H1 (cell line): ENCODE data around the gene TMEM106C. TPM values are rescaled to one million over a fixed set of nuclear protein-coding genes. Genes with fewer than 3 reads are reported as not detected.

Source experiments
- CTCF ChIA-PET: fragments of 300-600 bp; sonication (Branson Sonifier 250); formaldehyde crosslinking; loops from one replicate; lab custom pipeline; 2021; ENCODE audit not compliant: partially characterized antibody; lab: Charles Lee
- POLR2A ChIA-PET: fragments of 300-600 bp; sonication (Branson Sonifier 250); formaldehyde crosslinking; loops from one replicate; lab custom pipeline; 2021; ENCODE audit warnings: inconsistent platforms; ENCODE audit not compliant: partially characterized antibody; lab: Charles Lee
- DNase-seq, 2 experiments: peaks; one replicate each; pipeline versions ENCODE4 v3.0.0 to v3.0.0-alpha.2; 2010 to 2022; ENCODE audit warnings: low spot score in 2 of 2, low read depth in 1 of 2, mixed read lengths in 1 of 2
- FAIRE-seq: peaks from 2 replicates; lab custom pipeline; 2011; peaks lifted over from hg19 to GRCh38; lab: Jason Lieb, UNC
- H2AFZ ChIP-seq: 2 replicates; pipeline ENCODE4 v1.8.1; 2012; ENCODE audit warnings: low read length, inconsistent platforms
- H2AK5ac ChIP-seq: 2 replicates; pipeline ENCODE4 v1.6.1; 2013; ENCODE audit warnings: low read depth, low read length
- H2BK120ac ChIP-seq: replicated peaks from 2 replicates; pipeline ENCODE3; 2013; ENCODE audit warnings: low read depth, low read length, inconsistent platforms
- H2BK12ac ChIP-seq: 2 replicates; pipeline ENCODE4 v1.6.1; 2013; ENCODE audit warnings: low read depth, low read length
- H2BK15ac ChIP-seq: 2 replicates; pipeline ENCODE4 v1.6.1; 2013; ENCODE audit warnings: low read length
- H2BK20ac ChIP-seq: 2 replicates; pipeline ENCODE4 v1.6.1; 2013; ENCODE audit warnings: low read length
- H2BK5ac ChIP-seq: 2 replicates; pipeline ENCODE4 v1.6.1; 2013; ENCODE audit warnings: low read depth, low read length
- H3K14ac ChIP-seq: 2 replicates; pipeline ENCODE4 v1.6.1; 2013; ENCODE audit warnings: inconsistent platforms; ENCODE audit not compliant: insufficient read length
- H3K18ac ChIP-seq: 2 replicates; pipeline ENCODE4 v1.6.1; 2013; ENCODE audit warnings: low read length; ENCODE audit errors: extremely low read depth
- H3K23ac ChIP-seq: 2 replicates; pipeline ENCODE4 v1.6.1; 2013; ENCODE audit warnings: inconsistent platforms; ENCODE audit not compliant: insufficient read length
- H3K23me2 ChIP-seq: 2 replicates; pipeline ENCODE4 v1.6.1; 2013; ENCODE audit warnings: low read depth, low read length
- H3K27ac ChIP-seq: 2 replicates; pipeline ENCODE4 v1.6.1; 2011; ENCODE audit warnings: low read depth, low read length, inconsistent platforms
- H3K27me3 ChIP-seq, 4 experiments: replicated peaks in 1 of 4; 1 replicate in 1 of 4; 2 replicates in 3 of 4; pipeline versions ENCODE4 v1.6.1 to v1.8.1; 2011 to 2013; ENCODE audit warnings: low read length in 3 of 4, mild to moderate bottlenecking in 3 of 4, inconsistent platforms in 2 of 4, mixed read lengths in 2 of 4, moderate library complexity in 1 of 4; ENCODE audit not compliant: control insufficient read depth in 3 of 4, insufficient read depth in 3 of 4; ENCODE audit errors: extremely low read depth in 1 of 4
- H3K36me3 ChIP-seq, 4 experiments: 2 replicates each; pipeline versions ENCODE4 v1.6.1 to v1.8.1; 2011 to 2013; ENCODE audit warnings: mild to moderate bottlenecking in 4 of 4, low read length in 3 of 4, moderate library complexity in 2 of 4, control low read depth in 1 of 4, inconsistent platforms in 1 of 4; ENCODE audit not compliant: insufficient read depth in 4 of 4, control insufficient read depth in 2 of 4
- H3K4ac ChIP-seq: replicated peaks from 2 replicates; pipeline ENCODE3; 2013; ENCODE audit warnings: low read length, low read depth, mixed read lengths, inconsistent platforms; ENCODE audit not compliant: insufficient read length
- H3K4me1 ChIP-seq, 4 experiments: replicated peaks in 1 of 4; 1 replicate in 1 of 4; 2 replicates in 3 of 4; pipeline versions ENCODE4 v1.6.1 to v1.8.1; 2011 to 2013; ENCODE audit warnings: low read length in 3 of 4, inconsistent platforms in 2 of 4, mixed read lengths in 1 of 4; ENCODE audit not compliant: insufficient read depth in 4 of 4, control insufficient read depth in 3 of 4
- H3K4me2 ChIP-seq, 2 experiments: 2 replicates each; pipeline versions ENCODE4 v1.6.1 to v1.8.1; 2011 to 2013; ENCODE audit warnings: low read depth in 2 of 2, low read length in 2 of 2, control low read depth in 1 of 2, inconsistent platforms in 1 of 2, mild to moderate bottlenecking in 1 of 2; ENCODE audit not compliant: insufficient read depth in 1 of 2
- H3K4me3 ChIP-seq, 4 experiments: fragments of 200-600, 300-600 bp in 1 of 4; sonication (generic), shearing (Covaris generic), sonication (Bioruptor Twin) in 1 of 4; 2 replicates each; pipeline versions ENCODE4 v1.5.1 to v1.8.1; 2011 to 2016; ENCODE audit warnings: low read length in 4 of 4, low read depth in 3 of 4, control low read depth in 2 of 4, inconsistent platforms in 2 of 4, mild to moderate bottlenecking in 2 of 4, mixed read lengths in 1 of 4, moderate library complexity in 1 of 4; ENCODE audit not compliant: insufficient read depth in 2 of 4; ENCODE audit errors: extremely low read depth in 1 of 4
- H3K56ac ChIP-seq: replicated peaks from 2 replicates; pipeline ENCODE3; 2013; ENCODE audit warnings: low read depth, mild to moderate bottlenecking, mixed read lengths, low read length, inconsistent platforms; ENCODE audit not compliant: insufficient read length
- H3K79me1 ChIP-seq: 2 replicates; pipeline ENCODE4 v1.6.1; 2013; ENCODE audit warnings: low read depth, low read length, control low read depth
- H3K79me2 ChIP-seq, 2 experiments: 2 replicates each; pipeline versions ENCODE4 v1.6.1 to v1.8.1; 2012 to 2013; ENCODE audit warnings: low read length in 2 of 2, mild to moderate bottlenecking in 2 of 2, inconsistent platforms in 1 of 2; ENCODE audit not compliant: insufficient read depth in 2 of 2, control insufficient read depth in 1 of 2
- H3K9ac ChIP-seq, 4 experiments: replicated peaks in 1 of 4; 1 replicate in 1 of 4; 2 replicates in 3 of 4; pipeline versions ENCODE4 v1.6.1 to v1.8.1; 2011 to 2013; ENCODE audit warnings: low read depth in 3 of 4, low read length in 3 of 4, control low read depth in 2 of 4, mild to moderate bottlenecking in 2 of 4, moderate library complexity in 2 of 4, inconsistent platforms in 1 of 4; ENCODE audit errors: extremely low read depth in 1 of 4
- H3K9me3 ChIP-seq, 2 experiments: 2 replicates each; pipeline versions ENCODE4 v1.6.1 to v1.8.1; 2012 to 2013; ENCODE audit warnings: mild to moderate bottlenecking in 2 of 2, moderate library complexity in 2 of 2, control low read depth in 1 of 2, inconsistent platforms in 1 of 2, low read depth in 1 of 2, low read length in 1 of 2, mixed read lengths in 1 of 2; ENCODE audit not compliant: insufficient read depth in 2 of 2
- H4K20me1 ChIP-seq, 2 experiments: replicated peaks in 1 of 2; 2 replicates each; pipeline versions ENCODE3 to v1.8.1; 2011 to 2013; ENCODE audit warnings: inconsistent platforms in 2 of 2, low read length in 2 of 2, mild to moderate bottlenecking in 1 of 2; ENCODE audit not compliant: insufficient read depth in 2 of 2, control insufficient read depth in 1 of 2
- H4K5ac ChIP-seq: 2 replicates; pipeline ENCODE4 v1.6.1; 2013; ENCODE audit warnings: low read length, low read depth, mixed read lengths, inconsistent platforms; ENCODE audit not compliant: insufficient read length
- H4K8ac ChIP-seq: 2 replicates; pipeline ENCODE4 v1.8.0; 2013; ENCODE audit warnings: mild to moderate bottlenecking, moderate library complexity, low read length, inconsistent platforms; ENCODE audit not compliant: insufficient read depth; ENCODE audit errors: extremely low read depth
- H4K91ac ChIP-seq: replicated peaks from 2 replicates; pipeline ENCODE3; 2013; ENCODE audit warnings: low read length, mixed read lengths, inconsistent platforms; ENCODE audit not compliant: insufficient read length
- BRCA1 ChIP-seq: IDR thresholded peaks from 2 replicates; pipeline ENCODE4 v1.6.1; 2012; ENCODE audit warnings: low read depth, low read length, improper control_type of control experiment
- EZH2 ChIP-seq: fragments of 200-600 bp; sonication (generic); IDR thresholded peaks from 2 replicates; pipeline ENCODE4 v1.7.1; 2012; ENCODE audit warnings: low read depth, mild to moderate bottlenecking, moderate library complexity, low read length, inconsistent platforms; ENCODE audit not compliant: severe bottlenecking
- MAFK ChIP-seq: IDR thresholded peaks from 2 replicates; pipeline ENCODE4 v1.6.1; 2012; ENCODE audit warnings: low read depth, mild to moderate bottlenecking, improper control_type of control experiment, low read length
- RNF2 ChIP-seq: fragments of 200-900, 300-1000 bp; sonication (generic); IDR thresholded peaks from 2 replicates; pipeline ENCODE4 v1.7.1; 2016; ENCODE audit warnings: borderline replicate concordance, low read depth, mild to moderate bottlenecking, antibody characterized with exemption, low read length; ENCODE audit not compliant: poor library complexity, severe bottlenecking; ENCODE audit errors: missing control alignments
- SP2 ChIP-seq: IDR thresholded peaks from 2 replicates; pipeline ENCODE4 v1.6.1; 2012; ENCODE audit warnings: mild to moderate bottlenecking, low read length, inconsistent platforms
- SUZ12 ChIP-seq: fragments of 200-600 bp; sonication (generic); IDR thresholded peaks from 2 replicates; pipeline ENCODE4 v1.6.1; 2012; ENCODE audit warnings: mild to moderate bottlenecking, inconsistent platforms, low read length, moderate library complexity, mixed read lengths
- TEAD4 ChIP-seq: IDR thresholded peaks from 2 replicates; pipeline ENCODE4 v1.6.1; 2012; ENCODE audit warnings: low read depth, low read length, inconsistent platforms, mixed read lengths
- WGBS, 2 experiments: shearing (Covaris generic) in 1 of 2; methylation state at CpG; one replicate each; pipeline versions ENCODE4 v1.1.6 to v1.1.7; 2013 to 2015; ENCODE audit warnings: low lambda C conversion rate in 2 of 2, mixed read lengths in 2 of 2, inconsistent platforms in 1 of 2, low coverage in 1 of 2, missing lambda C conversion rate in 1 of 2; ENCODE audit not compliant: insufficient replicate concordance in 2 of 2, insufficient coverage in 1 of 2, insufficient read length in 1 of 2; ENCODE audit errors: extremely low coverage in 1 of 2, missing lambda C conversion rate in 1 of 2; 5-methylcytosine and 5-hydroxymethylcytosine counted together
- polyA plus RNA-seq, 7 experiments: library from polyadenylated mRNA; depleted of rRNA in 3 of 7; stranded (reverse) in 5 of 7; unstranded in 2 of 7; fragments of >200 nt in 5 of 7; fragments of 200-250 nt in 2 of 7; gene quantifications; 1 replicate in 5 of 7; 2 replicates in 1 of 7; 4 replicates in 1 of 7; pipeline versions ENCODE4 v1.2.1 to v1.2.3, GENCODE V29; 2011 to 2013; ENCODE audit warnings: missing spikeins in 2 of 7, mixed read lengths in 2 of 7
- total RNA-seq: library from RNA; stranded (reverse); fragmentation: NEBNext Ultra II Directional; extraction: Animal tissue kit (Norgen Biotek cat#: 25700); gene quantifications from 2 replicates; pipeline ENCODE4 v1.2.1, GENCODE V29; 2021
- TF ChIP-seq, protein P1 (sequence below), 3 experiments: IDR thresholded peaks; 1 replicate in 2 of 3; 2 replicates in 1 of 3; pipeline versions ENCODE4 v1.5.1 to v1.6.1; 2011; ENCODE audit warnings: low read length in 3 of 3, mild to moderate bottlenecking in 3 of 3, inconsistent platforms in 2 of 3, low read depth in 1 of 3, moderate library complexity in 1 of 3; ENCODE audit not compliant: insufficient read depth in 1 of 3; ENCODE audit errors: control extremely low read depth in 1 of 3

TMEM106C gene
- total and polyA plus RNA-seq, 2 of the 8 experiments (the other 6 are each of a cell fraction or from before 2014, with no cell fraction given) = 36.6 to 45.3 TPM

GRCh38 chr12:48003226-48004052 is 40.0 kb downstream of the TMEM106C start:
- FAIRE-seq = no peak
- POLR2A ChIA-PET = interaction anchor here (0.8 to 1.8 kb wide), 5 partner anchors 10 to 40 kb away, joined by 3 to 7 read pairs (median 3); partner anchors contain the start of gene TMEM106C
- TF ChIP-seq SUZ12 (peak; percentile 26), RNF2 (peak; percentile 78), TEAD4 (no peak), SP2 (no peak), EZH2 (peak; percentile 87), BRCA1 (no peak), MAFK (no peak)
- TF ChIP-seq, protein P1, sequence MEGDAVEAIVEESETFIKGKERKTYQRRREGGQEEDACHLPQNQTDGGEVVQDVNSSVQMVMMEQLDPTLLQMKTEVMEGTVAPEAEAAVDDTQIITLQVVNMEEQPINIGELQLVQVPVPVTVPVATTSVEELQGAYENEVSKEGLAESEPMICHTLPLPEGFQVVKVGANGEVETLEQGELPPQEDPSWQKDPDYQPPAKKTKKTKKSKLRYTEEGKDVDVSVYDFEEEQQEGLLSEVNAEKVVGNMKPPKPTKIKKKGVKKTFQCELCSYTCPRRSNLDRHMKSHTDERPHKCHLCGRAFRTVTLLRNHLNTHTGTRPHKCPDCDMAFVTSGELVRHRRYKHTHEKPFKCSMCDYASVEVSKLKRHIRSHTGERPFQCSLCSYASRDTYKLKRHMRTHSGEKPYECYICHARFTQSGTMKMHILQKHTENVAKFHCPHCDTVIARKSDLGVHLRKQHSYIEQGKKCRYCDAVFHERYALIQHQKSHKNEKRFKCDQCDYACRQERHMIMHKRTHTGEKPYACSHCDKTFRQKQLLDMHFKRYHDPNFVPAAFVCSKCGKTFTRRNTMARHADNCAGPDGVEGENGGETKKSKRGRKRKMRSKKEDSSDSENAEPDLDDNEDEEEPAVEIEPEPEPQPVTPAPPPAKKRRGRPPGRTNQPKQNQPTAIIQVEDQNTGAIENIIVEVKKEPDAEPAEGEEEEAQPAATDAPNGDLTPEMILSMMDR (IDR thresholded peaks at IDR 0.05; ENCODE audit: control extremely low read depth in 1 of 3, insufficient read depth in 1 of 3, low read depth in 1 of 3, low read length in 3 of 3) = peak in 1 of 3 experiments; percentile 5; a peak in 1 of 4 replicates

More at GRCh38 chr12:48003226-48004052, 40.0 kb downstream of the TMEM106C start:
- Histone ChIP-seq H2BK120ac (no peak overlapping the region), H3K18ac (no peak overlapping the region), H3K79me2 (no peaks in the 10 kb centered on the region), H3K23me2 (peaks cover 25% of the 10 kb centered on the region), H2BK5ac (no peak overlapping the region), H3K4me1 (peaks cover 21 to 34% (median 24%) of the 10 kb centered on the region in 4 experiments), H4K8ac (no peak overlapping the region), H4K91ac (no peak overlapping the region), H3K9me3 (no peaks in the 10 kb centered on the region), H2AFZ (no peak overlapping the region), H3K4ac (no peak overlapping the region), H3K27me3 (peaks cover 76 to 100% (median 98%) of the 10 kb centered on the region in 4 experiments), H3K79me1 (no peaks in the 10 kb centered on the region; the same call in 1 of the 2 replicates), H2BK12ac (peak overlapping the region; percentile 18; the same call in 1 of the 2 replicates), H2BK15ac (no peak overlapping the region), H3K14ac (no peak overlapping the region), H3K4me3 (peak overlapping the region; percentile 27 to 63 (median 52); a peak in 5 of 8 replicates), H3K23ac (no peak overlapping the region), H3K27ac (no peak overlapping the region), H2AK5ac (peak overlapping the region; percentile 33; the same call in 1 of the 2 replicates), H4K5ac (no peak overlapping the region), H3K4me2 (peak overlapping the region; percentile 90 to 99), H3K9ac (no peak overlapping the region), H3K36me3 (no peaks in the 10 kb centered on the region), H4K20me1 (peaks cover 5 to 21% of the 10 kb centered on the region in 2 experiments), H3K56ac (no peak overlapping the region), H2BK20ac (peak overlapping the region; percentile 72; the same call in 1 of the 2 replicates)
- CTCF ChIA-PET = interaction anchor here (1.0 to 3.6 kb wide), 6 partner anchors 13 to 40 kb away, joined by 4 to 21 read pairs (median 5); partner anchors contain the start of gene TMEM106C
- WGBS, 2 experiments = 9% methylated on average over 31 of the region's 38 CpGs; no CpG with 5 or more reads in 1 of the 2 experiments
- DNase-seq = no peak
